Nephron progenitor cell (in vitro differentiated cells): Measurements from ENCODE around the gene PCDH8.

Experiments
- DNase-seq: peaks from one replicate; pipeline ENCODE4 v3.0.0; 2021
- H3K27ac Mint-ChIP-seq: 2 replicates; pipeline ENCODE4 v1.8.0; 2021; ENCODE audit warnings: mild to moderate bottlenecking, moderate library complexity, mixed read lengths
- H3K27me3 Mint-ChIP-seq: 2 replicates; pipeline ENCODE4 v1.8.0; 2021; ENCODE audit warnings: mild to moderate bottlenecking, low read depth, mixed read lengths; ENCODE audit not compliant: poor library complexity
- H3K36me3 Mint-ChIP-seq: 2 replicates; pipeline ENCODE4 v1.8.0; 2021; ENCODE audit warnings: low read depth, mixed read lengths
- H3K4me1 Mint-ChIP-seq: 2 replicates; pipeline ENCODE4 v1.8.0; 2021; ENCODE audit warnings: mixed read lengths
- H3K4me3 Mint-ChIP-seq: 2 replicates; pipeline ENCODE4 v1.8.0; 2021; ENCODE audit warnings: mild to moderate bottlenecking, moderate library complexity, mixed read lengths
- H3K9me3 Mint-ChIP-seq: 2 replicates; pipeline ENCODE4 v1.8.0; 2021; ENCODE audit warnings: mild to moderate bottlenecking, moderate library complexity, mixed read lengths
- CTCF ChIP-seq: fragments of 200-600 bp; sonication (generic); IDR thresholded peaks from 2 replicates; pipeline ENCODE4 v1.5.0; 2021; ENCODE audit warnings: antibody characterized with exemption

The PCDH8 gene

GRCh38 chr13:52815330-52815729 lies 33.1 kb downstream of the PCDH8 start:
- no peak for DNase-seq
- TF ChIP-seq CTCF = no peak
- H3K4me3 Mint-ChIP-seq = no peak overlapping the region
- H3K27me3 Mint-ChIP-seq = peaks cover 12% of the 10 kb centered on the region
- H3K9me3 Mint-ChIP-seq = peaks cover 19% of the 10 kb centered on the region
- H3K36me3 Mint-ChIP-seq = no peaks in the 10 kb centered on the region
- peaks cover 20% of the 10 kb centered on the region for H3K4me1 Mint-ChIP-seq
- H3K27ac Mint-ChIP-seq = no peak overlapping the region

GRCh38 chr13:52812941-52813340 lies 35.5 kb downstream of the PCDH8 start:
- Mint-ChIP-seq H3K36me3 (no peaks in the 10 kb centered on the region), H3K4me1 (peaks cover 31% of the 10 kb centered on the region), H3K4me3 (no peak overlapping the region), H3K9me3 (peaks cover 14% of the 10 kb centered on the region), H3K27ac (no peak overlapping the region), H3K27me3 (peaks cover 12% of the 10 kb centered on the region)
- no peak for TF ChIP-seq CTCF
- no peak for DNase-seq

GRCh38 chr13:52811841-52812240 lies 36.6 kb downstream of the PCDH8 start:
- no peaks in the 10 kb centered on the region for H3K36me3 Mint-ChIP-seq
- H3K27ac Mint-ChIP-seq = no peak overlapping the region
- TF ChIP-seq CTCF = no peak
- DNase-seq = no peak
- peaks cover 9% of the 10 kb centered on the region for H3K9me3 Mint-ChIP-seq
- H3K4me3 Mint-ChIP-seq = no peak overlapping the region
- peaks cover 15% of the 10 kb centered on the region for H3K27me3 Mint-ChIP-seq
- H3K4me1 Mint-ChIP-seq = peaks cover 31% of the 10 kb centered on the region

- DNase-seq = no peak
- H3K27ac Mint-ChIP-seq = no peak overlapping the region
- no peak for TF ChIP-seq CTCF
- no peaks in the 10 kb centered on the region for H3K36me3 Mint-ChIP-seq
- H3K4me3 Mint-ChIP-seq = no peak overlapping the region
- peaks cover 31% of the 10 kb centered on the region for H3K4me1 Mint-ChIP-seq
- peaks cover 20% of the 10 kb centered on the region for H3K27me3 Mint-ChIP-seq
- H3K9me3 Mint-ChIP-seq = no peaks in the 10 kb centered on the region
Observed at GRCh38 chr13:52810526-52810925, 37.9 kb downstream of the PCDH8 start.

GRCh38 chr13:52810011-52810410 lies 38.4 kb downstream of the PCDH8 start:
- H3K27ac Mint-ChIP-seq = no peak overlapping the region
- no peaks in the 10 kb centered on the region for H3K36me3 Mint-ChIP-seq

More at GRCh38 chr13:52810011-52810410, 38.4 kb downstream of the PCDH8 start:
- Mint-ChIP-seq H3K9me3 (no peaks in the 10 kb centered on the region), H3K27me3 (peaks cover 20% of the 10 kb centered on the region), H3K4me1 (peaks cover 31% of the 10 kb centered on the region), H3K4me3 (no peak overlapping the region)
- DNase-seq = no peak
- TF ChIP-seq CTCF = no peak
